Parathyroid adenoma (tissue), 2 donors: Measurements from ENCODE around the gene DAB2IP.

Source experiments
- H2AFZ ChIP-seq: fragments of 300-600 bp; sonication (generic); one replicate; pipeline ENCODE4 v1.7.0; 2017; ENCODE audit warnings: antibody characterized with exemption, mild to moderate bottlenecking
- H3K27ac ChIP-seq: fragments of 300-600 bp; sonication (generic); one replicate; pipeline ENCODE4 v1.7.0; 2017
- H3K27me3 ChIP-seq: fragments of 300-600 bp; sonication (generic); one replicate; pipeline ENCODE4 v1.7.0; 2017; ENCODE audit warnings: low read length; ENCODE audit not compliant: control insufficient read depth, insufficient read depth
- H3K36me3 ChIP-seq: fragments of 300-600 bp; sonication (generic); one replicate; pipeline ENCODE4 v1.7.0; 2017; ENCODE audit warnings: low read length; ENCODE audit not compliant: control insufficient read depth, insufficient read depth
- H3K4me1 ChIP-seq: fragments of 300-600 bp; sonication (generic); one replicate; pipeline ENCODE4 v1.7.0; 2017; ENCODE audit warnings: control low read depth
- H3K4me2 ChIP-seq: fragments of 300-600 bp; sonication (generic); one replicate; pipeline ENCODE4 v1.7.0; 2017; ENCODE audit warnings: low read length
- H3K4me3 ChIP-seq: fragments of 300-600 bp; sonication (generic); one replicate; pipeline ENCODE4 v1.7.0; 2017; ENCODE audit warnings: low read depth, low read length
- H3K79me2 ChIP-seq: fragments of 300-600 bp; sonication (generic); one replicate; pipeline ENCODE4 v1.7.0; 2017; ENCODE audit warnings: control low read depth
- H3K9ac ChIP-seq: fragments of 300-600 bp; sonication (generic); one replicate; pipeline ENCODE4 v1.7.0; 2017; ENCODE audit warnings: mild to moderate bottlenecking
- H3K9me3 ChIP-seq: fragments of 300-600 bp; sonication (generic); one replicate; pipeline ENCODE4 v1.7.0; 2017; ENCODE audit warnings: low read length; ENCODE audit not compliant: control insufficient read depth
- TF ChIP-seq, protein P1 (sequence below): fragments of 300-600 bp; sonication (generic); IDR thresholded peaks from one replicate; pipeline ENCODE4 v1.7.0; 2017; ENCODE audit warnings: antibody characterized with exemption, mild to moderate bottlenecking
- donor health status: primary hyperparathyroidism.

The DAB2IP gene

DNA sequence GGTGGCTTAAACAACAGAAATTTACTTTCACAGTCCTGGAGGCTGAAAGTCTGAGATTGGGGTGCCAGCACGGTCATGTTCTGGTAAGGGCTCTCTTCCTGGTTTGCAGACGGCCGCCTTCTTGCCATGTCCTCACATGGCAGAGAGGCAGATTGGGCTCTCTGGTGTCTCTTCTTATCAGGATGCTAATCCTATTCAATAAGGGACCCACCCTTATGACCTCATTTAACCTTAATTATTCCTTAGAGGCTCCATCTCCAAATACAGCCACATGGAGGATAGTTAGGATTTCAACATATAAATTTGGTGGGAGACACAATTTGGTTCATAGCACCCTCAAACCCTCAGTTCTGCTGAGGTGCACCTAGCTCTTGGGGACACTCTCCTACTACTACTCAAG is 180.4 kb downstream of the DAB2IP start:
- Histone ChIP-seq H3K9me3 (no peaks in the 10 kb centered on the region), H3K9ac (no peak overlapping the region), H3K27me3 (no peaks in the 10 kb centered on the region), H3K36me3 (no peaks in the 10 kb centered on the region), H3K4me2 (no peak overlapping the region), H3K79me2 (no peaks in the 10 kb centered on the region), H2AFZ (no peak overlapping the region), H3K27ac (no peak overlapping the region), H3K4me1 (no peaks in the 10 kb centered on the region), H3K4me3 (no peak overlapping the region)
- TF ChIP-seq, protein P1, sequence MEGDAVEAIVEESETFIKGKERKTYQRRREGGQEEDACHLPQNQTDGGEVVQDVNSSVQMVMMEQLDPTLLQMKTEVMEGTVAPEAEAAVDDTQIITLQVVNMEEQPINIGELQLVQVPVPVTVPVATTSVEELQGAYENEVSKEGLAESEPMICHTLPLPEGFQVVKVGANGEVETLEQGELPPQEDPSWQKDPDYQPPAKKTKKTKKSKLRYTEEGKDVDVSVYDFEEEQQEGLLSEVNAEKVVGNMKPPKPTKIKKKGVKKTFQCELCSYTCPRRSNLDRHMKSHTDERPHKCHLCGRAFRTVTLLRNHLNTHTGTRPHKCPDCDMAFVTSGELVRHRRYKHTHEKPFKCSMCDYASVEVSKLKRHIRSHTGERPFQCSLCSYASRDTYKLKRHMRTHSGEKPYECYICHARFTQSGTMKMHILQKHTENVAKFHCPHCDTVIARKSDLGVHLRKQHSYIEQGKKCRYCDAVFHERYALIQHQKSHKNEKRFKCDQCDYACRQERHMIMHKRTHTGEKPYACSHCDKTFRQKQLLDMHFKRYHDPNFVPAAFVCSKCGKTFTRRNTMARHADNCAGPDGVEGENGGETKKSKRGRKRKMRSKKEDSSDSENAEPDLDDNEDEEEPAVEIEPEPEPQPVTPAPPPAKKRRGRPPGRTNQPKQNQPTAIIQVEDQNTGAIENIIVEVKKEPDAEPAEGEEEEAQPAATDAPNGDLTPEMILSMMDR = no peak

DNA sequence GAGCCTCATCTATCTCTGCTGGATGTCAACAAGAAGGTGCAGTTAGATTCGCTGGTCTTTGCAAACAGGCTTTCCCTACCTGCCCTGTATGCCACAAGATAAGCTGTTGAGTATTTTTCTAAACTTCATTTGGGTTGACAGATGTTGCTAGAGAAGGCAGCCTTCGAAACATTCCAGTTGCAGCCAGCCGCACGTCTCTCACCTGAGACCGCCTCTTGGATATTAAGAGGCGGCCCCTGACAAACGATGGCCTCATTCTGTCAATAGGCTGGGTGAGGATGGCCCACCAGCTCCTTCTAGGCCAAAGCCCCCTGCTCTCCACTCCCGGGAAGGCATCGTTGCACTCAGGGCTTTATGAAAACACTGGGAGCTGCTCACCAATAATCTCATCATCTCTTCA is 181.6 kb downstream of the DAB2IP start:
- H3K27ac ChIP-seq = no peak overlapping the region
- TF ChIP-seq, protein P1 = no peak

More for the DNA sequence above, 181.6 kb downstream of the DAB2IP start:
- H3K36me3 ChIP-seq = no peaks in the 10 kb centered on the region
- no peaks in the 10 kb centered on the region for H3K79me2 ChIP-seq
- peaks cover 2% of the 10 kb centered on the region for H3K4me1 ChIP-seq
- no peak overlapping the region for H2AFZ ChIP-seq
- no peaks in the 10 kb centered on the region for H3K27me3 ChIP-seq
- no peak overlapping the region for H3K4me3 ChIP-seq
- H3K9me3 ChIP-seq = no peaks in the 10 kb centered on the region
- no peak overlapping the region for H3K4me2 ChIP-seq
- H3K9ac ChIP-seq = no peak overlapping the region
